Endothelial cell of umbilical vein (primary cell): ENCODE results near the gene MEN1. TPM values are rescaled to one million over a fixed set of nuclear protein-coding genes. Genes with fewer than 3 reads are reported as not detected.

ENCODE experiments used
- BruUV-seq: library from RNA; stranded (reverse); fragments of 400-500 nt; replicated peaks from 2 replicates; lab custom pipeline; 2021; lab: Mats Ljungman, UMichigan
- CTCF ChIA-PET: fragments of 300-600, 350-600 bp; sonication (Branson Sonifier 250); formaldehyde crosslinking; loops from one replicate; lab custom pipeline; 2021; ENCODE audit warnings: antibody characterized with exemption, inconsistent platforms; lab: Charles Lee
- POLR2A ChIA-PET: fragments of 300-600, 350-600 bp; sonication (Branson Sonifier 250); formaldehyde crosslinking; loops from one replicate; lab custom pipeline; 2021; ENCODE audit warnings: antibody characterized with exemption, inconsistent platforms; lab: Charles Lee
- DNase-seq: peaks from one replicate; pipeline ENCODE4 v3.0.0-alpha.2; 2011; ENCODE audit warnings: low read depth, low spot score
- FAIRE-seq: peaks from 2 replicates; lab custom pipeline; 2011; peaks lifted over from hg19 to GRCh38; lab: Jason Lieb, UNC
- H2AFZ ChIP-seq: 2 replicates; pipeline ENCODE4 v1.6.0; 2012; ENCODE audit warnings: low read depth, low read length, control low read depth, inconsistent platforms
- H3K27ac ChIP-seq: 2 replicates; pipeline ENCODE4 v1.5.1; 2011; ENCODE audit warnings: low read depth, mild to moderate bottlenecking, control low read depth, low read length, moderate library complexity; ENCODE audit not compliant: insufficient read depth
- H3K27me3 ChIP-seq, 2 experiments: 2 replicates each; pipeline versions ENCODE4 v1.6.0 to v1.6.1; 2011; ENCODE audit warnings: low read length in 2 of 2, mixed read lengths in 1 of 2; ENCODE audit not compliant: control insufficient read depth in 2 of 2, insufficient read depth in 2 of 2
- H3K36me3 ChIP-seq, 2 experiments: 2 replicates in 1 of 2; 3 replicates in 1 of 2; pipeline ENCODE4 v1.5.1; 2011; ENCODE audit warnings: low read length in 2 of 2, mild to moderate bottlenecking in 1 of 2, moderate library complexity in 1 of 2; ENCODE audit not compliant: control insufficient read depth in 2 of 2, insufficient read depth in 2 of 2; ENCODE audit errors: extremely low read depth in 1 of 2
- H3K4me1 ChIP-seq: 3 replicates; pipeline ENCODE4 v1.5.1; 2011; ENCODE audit warnings: mild to moderate bottlenecking, low read length; ENCODE audit not compliant: control insufficient read depth, insufficient read depth; ENCODE audit errors: extremely low read depth
- H3K4me2 ChIP-seq: 2 replicates; pipeline ENCODE4 v1.6.1; 2011; ENCODE audit warnings: low read length, control low read depth, mixed read lengths; ENCODE audit not compliant: insufficient read depth
- H3K4me3 ChIP-seq, 3 experiments: fragments of 200-600 bp in 1 of 3; sonication (generic), shearing (Covaris generic) in 1 of 3; replicated peaks in 1 of 3; 2 replicates each; pipeline ENCODE4 v1.5.1; 2011 to 2016; ENCODE audit warnings: control low read depth in 3 of 3, low read length in 3 of 3, mild to moderate bottlenecking in 2 of 3, inconsistent platforms in 1 of 3, low read depth in 1 of 3, moderate library complexity in 1 of 3; ENCODE audit not compliant: insufficient read depth in 1 of 3
- H3K79me2 ChIP-seq: 2 replicates; pipeline ENCODE4 v1.6.0; 2012; ENCODE audit warnings: low read length, inconsistent platforms; ENCODE audit not compliant: control insufficient read depth, insufficient read depth
- H3K9ac ChIP-seq: replicated peaks from 2 replicates; pipeline ENCODE3; 2011; ENCODE audit warnings: low read length, control low read depth; ENCODE audit not compliant: insufficient read depth; ENCODE audit errors: extremely low read depth
- H3K9me1 ChIP-seq: replicated peaks from 3 replicates; pipeline ENCODE4 v1.6.0; 2011; ENCODE audit warnings: mild to moderate bottlenecking, low read length; ENCODE audit not compliant: control insufficient read depth, insufficient read depth; ENCODE audit errors: extremely low read depth
- H3K9me3 ChIP-seq: replicated peaks from 2 replicates; pipeline ENCODE4 v1.5.1; 2012; ENCODE audit warnings: low read length, inconsistent platforms; ENCODE audit not compliant: control insufficient read depth, insufficient read depth
- H4K20me1 ChIP-seq: replicated peaks from 2 replicates; pipeline ENCODE3; 2011; ENCODE audit warnings: mild to moderate bottlenecking, low read length; ENCODE audit not compliant: control insufficient read depth, insufficient read depth; ENCODE audit errors: extremely low read depth
- EZH2 ChIP-seq: IDR thresholded peaks from 2 replicates; pipeline ENCODE4 v1.6.1; 2012; ENCODE audit warnings: borderline replicate concordance, low read depth, mild to moderate bottlenecking, moderate library complexity, low read length, inconsistent platforms; ENCODE audit not compliant: severe bottlenecking
- FOS ChIP-seq: IDR thresholded peaks from 2 replicates; pipeline ENCODE4 v1.6.1; 2011; ENCODE audit warnings: mild to moderate bottlenecking, low read length, moderate library complexity, borderline replicate concordance; ENCODE audit not compliant: insufficient read depth
- JUN ChIP-seq: IDR thresholded peaks from 2 replicates; pipeline ENCODE4 v1.6.1; 2011; ENCODE audit warnings: borderline replicate concordance, low read depth; ENCODE audit not compliant: insufficient read length, insufficient read depth
- MAX ChIP-seq: IDR thresholded peaks from 2 replicates; pipeline ENCODE4 v1.6.1; 2011; ENCODE audit not compliant: insufficient read depth, insufficient read length
- MYC ChIP-seq: IDR thresholded peaks from one replicate; pipeline ENCODE4 v1.6.1; 2011; ENCODE audit warnings: mild to moderate bottlenecking, low read depth, low read length
- POLR2A ChIP-seq: IDR thresholded peaks from 2 replicates; pipeline ENCODE4 v1.6.1; 2012; ENCODE audit warnings: low read depth, mild to moderate bottlenecking, control low read depth, low read length
- POLR2AphosphoS5 ChIP-seq: IDR thresholded peaks from 2 replicates; pipeline ENCODE4 v1.6.1; 2012; ENCODE audit warnings: low read depth, mild to moderate bottlenecking, control low read depth, low read length, moderate library complexity; ENCODE audit not compliant: insufficient read depth
- dilution Hi-C: fragments of 300-500 bp; cut with MboI; formaldehyde crosslinking; loops from one replicate; pipeline ENCODE4 v1.15.0; 2019; ENCODE audit warnings: low sequenced_read_pairs; ENCODE audit not compliant: extremely low pct_ligation_motif_present
- intact Hi-C: fragments of 100-400 bp; cut with micrococcal nuclease; formaldehyde crosslinking; loops from one replicate; pipeline ENCODE4 v1.10.0; 2022
- polyA plus RNA-seq, 4 experiments: library from polyadenylated mRNA; depleted of rRNA in 3 of 4; stranded (reverse) in 3 of 4; unstranded in 1 of 4; fragments of >200 nt; gene quantifications; 2 replicates each; pipeline versions ENCODE4 v1.2.1 to v1.2.3, GENCODE V29; 2011 to 2012; ENCODE audit warnings: missing spikeins in 1 of 4
- total RNA-seq: library from RNA; stranded (reverse); gene quantifications from 2 replicates; pipeline ENCODE4 v1.2.3, GENCODE V29; 2021

The MEN1 gene
- total and polyA plus RNA-seq, 2 donors (not counting 3 experiments of a cell fraction or from before 2014, with no cell fraction given) = 41.1 to 43.1 TPM

DNA sequence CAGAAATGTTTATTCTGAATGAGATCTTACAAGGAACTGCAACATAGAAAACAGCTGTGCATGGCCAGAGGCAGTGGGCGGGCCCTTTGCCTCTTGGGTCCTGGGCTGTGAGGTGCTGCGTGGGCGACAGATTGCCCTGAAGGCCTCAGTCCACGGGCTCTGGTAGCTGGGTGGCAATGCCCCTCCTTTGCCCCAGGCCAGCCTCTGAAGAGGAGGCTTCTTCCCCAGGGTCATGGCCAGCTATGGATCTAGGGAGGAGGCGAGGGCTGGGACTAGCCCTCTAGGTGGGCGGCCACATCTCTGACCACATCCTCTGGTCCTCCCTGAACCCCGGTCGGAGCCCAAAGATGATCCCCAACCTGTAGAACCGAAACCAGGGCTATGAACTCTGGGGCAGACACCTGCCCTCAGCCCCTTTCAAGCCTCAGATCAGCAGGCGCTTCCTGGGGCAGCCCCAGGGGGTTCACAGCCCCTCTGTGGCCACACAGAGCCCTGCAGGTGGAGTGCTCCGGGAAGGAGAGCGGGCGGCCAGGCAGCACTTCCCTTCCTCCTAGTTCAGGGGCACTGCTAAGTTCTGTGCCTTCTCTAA, 40.7 kb upstream of the MEN1 start:
- no peaks in the 10 kb centered on the region for H4K20me1 ChIP-seq
- no peak overlapping the region for H3K4me3 ChIP-seq
- no peak overlapping the region for H2AFZ ChIP-seq
- intact Hi-C loops = no loop called here
- H3K9me1 ChIP-seq = no peaks in the 10 kb centered on the region
- dilution Hi-C loops = no loop called here
- FAIRE-seq (no peak), DNase-seq (no peak)
- no peaks in the 10 kb centered on the region for H3K27me3 ChIP-seq
- TF ChIP-seq FOS (no peak), MYC (no peak), POLR2AphosphoS5 (no peak), EZH2 (no peak), JUN (no peak)
- CTCF ChIA-PET = interaction anchor here (0.7 to 7.6 kb wide), 6 partner anchors 8 to 63 kb away, joined by 3 to 168 read pairs (median 33); partner anchors contain the start of gene EHD1
- no peak overlapping the region for H3K27ac ChIP-seq
- no TSS peak for BruUV-seq
- POLR2A ChIA-PET = interaction anchor here (0.7 to 4.2 kb wide), 3 partner anchors 15 to 27 kb away, joined by 4 to 24 read pairs (median 4); partner anchors contain the start of gene EHD1
- H3K36me3 ChIP-seq = peaks cover 0 to 5% of the 10 kb centered on the region in 2 experiments
- peaks cover 14% of the 10 kb centered on the region for H3K79me2 ChIP-seq
- no peaks in the 10 kb centered on the region for H3K9me3 ChIP-seq
- H3K4me2 ChIP-seq = no peak overlapping the region
- peaks cover 20% of the 10 kb centered on the region for H3K4me1 ChIP-seq
- no peak overlapping the region for H3K9ac ChIP-seq

- TF ChIP-seq MAX = no peak
- TF ChIP-seq POLR2AphosphoS5 = no peak
- no peak for TF ChIP-seq JUN
- no peak for TF ChIP-seq EZH2
- TF ChIP-seq POLR2A = no peak
- H3K4me2 ChIP-seq = no peak overlapping the region
- peaks cover 14% of the 10 kb centered on the region for H3K79me2 ChIP-seq
- no peak overlapping the region for H3K4me3 ChIP-seq
- peaks cover 0 to 5% of the 10 kb centered on the region in 2 experiments for H3K36me3 ChIP-seq
- H4K20me1 ChIP-seq = no peaks in the 10 kb centered on the region
- no peak overlapping the region for H3K9ac ChIP-seq
- BruUV-seq = no TSS peak
- H3K27ac ChIP-seq = no peak overlapping the region
- DNase-seq (no peak), FAIRE-seq (no peak)
- H3K9me1 ChIP-seq = no peaks in the 10 kb centered on the region
- ChIA-PET POLR2A (interaction anchor here (4.2 kb wide), 1 partner anchor 28 kb away, joined by 24 read pairs; the partner anchor contains the start of gene EHD1), CTCF (interaction anchor here (2.1 to 8.2 kb wide), 10 partner anchors 10 to 164 kb away, joined by 6 to 168 read pairs (median 16); partner anchors contain the start of genes ARL2, BATF2 and EHD1)
- peaks cover 9% of the 10 kb centered on the region for H3K4me1 ChIP-seq
- no peaks in the 10 kb centered on the region for H3K27me3 ChIP-seq
- H3K9me3 ChIP-seq = no peaks in the 10 kb centered on the region
- dilution Hi-C loops (loop anchor here (10.0 kb wide), 1 partner anchor 45 kb away; no protein-coding TSS in a partner anchor), intact Hi-C loops (no loop called here)
- no peak overlapping the region for H2AFZ ChIP-seq
Observed at GRCh38 chr11:64849598-64850356, 39.4 kb upstream of the MEN1 start.
